ENCODE measurements around the gene RBM19.

DNA sequence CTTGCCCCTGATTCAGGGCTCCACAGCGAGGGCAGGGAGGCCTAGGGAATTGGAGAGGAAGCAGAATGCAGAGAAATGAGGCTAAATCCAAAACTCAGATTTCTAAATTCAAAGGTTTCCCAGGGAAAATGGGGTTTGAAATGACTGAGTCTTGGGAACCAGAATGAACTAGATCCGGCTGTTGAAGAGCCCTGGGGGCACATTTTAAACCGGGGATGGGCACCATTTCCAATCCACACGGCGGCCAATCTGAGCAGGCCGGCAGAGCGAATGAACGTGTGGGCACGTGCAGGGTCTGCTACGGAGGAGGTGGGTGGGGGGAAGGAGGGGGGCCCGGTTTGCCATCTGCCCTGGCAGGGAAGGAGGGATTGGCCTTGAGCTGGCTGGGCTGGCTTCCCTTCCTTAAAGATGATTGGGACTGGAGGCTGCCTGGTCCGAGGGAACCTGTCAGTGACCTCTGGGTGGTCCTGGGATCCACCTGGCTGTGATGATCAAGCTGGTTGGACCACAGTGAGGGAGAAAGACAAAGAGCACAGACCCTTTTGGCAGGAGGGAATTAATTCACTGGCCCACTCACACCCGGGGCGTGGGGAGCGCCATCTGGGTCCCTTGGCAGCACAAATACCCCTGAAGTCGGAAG is 161.0 kb downstream of the RBM19 start:
- TF ChIP-seq ZFX (IDR thresholded peaks at IDR 0.05): no peak
- TF ChIP-seq, protein P1, sequence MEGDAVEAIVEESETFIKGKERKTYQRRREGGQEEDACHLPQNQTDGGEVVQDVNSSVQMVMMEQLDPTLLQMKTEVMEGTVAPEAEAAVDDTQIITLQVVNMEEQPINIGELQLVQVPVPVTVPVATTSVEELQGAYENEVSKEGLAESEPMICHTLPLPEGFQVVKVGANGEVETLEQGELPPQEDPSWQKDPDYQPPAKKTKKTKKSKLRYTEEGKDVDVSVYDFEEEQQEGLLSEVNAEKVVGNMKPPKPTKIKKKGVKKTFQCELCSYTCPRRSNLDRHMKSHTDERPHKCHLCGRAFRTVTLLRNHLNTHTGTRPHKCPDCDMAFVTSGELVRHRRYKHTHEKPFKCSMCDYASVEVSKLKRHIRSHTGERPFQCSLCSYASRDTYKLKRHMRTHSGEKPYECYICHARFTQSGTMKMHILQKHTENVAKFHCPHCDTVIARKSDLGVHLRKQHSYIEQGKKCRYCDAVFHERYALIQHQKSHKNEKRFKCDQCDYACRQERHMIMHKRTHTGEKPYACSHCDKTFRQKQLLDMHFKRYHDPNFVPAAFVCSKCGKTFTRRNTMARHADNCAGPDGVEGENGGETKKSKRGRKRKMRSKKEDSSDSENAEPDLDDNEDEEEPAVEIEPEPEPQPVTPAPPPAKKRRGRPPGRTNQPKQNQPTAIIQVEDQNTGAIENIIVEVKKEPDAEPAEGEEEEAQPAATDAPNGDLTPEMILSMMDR (conservative IDR thresholded peaks at IDR 0.05): no peak
